ENCODE results near the gene RPS6KA5.
"Not testable (repeated sequence)": the region's sequence is repeated elsewhere in the genome, so short reads cannot be mapped to it uniquely, and the experiment has no call there.

Gene RPS6KA5

DNA sequence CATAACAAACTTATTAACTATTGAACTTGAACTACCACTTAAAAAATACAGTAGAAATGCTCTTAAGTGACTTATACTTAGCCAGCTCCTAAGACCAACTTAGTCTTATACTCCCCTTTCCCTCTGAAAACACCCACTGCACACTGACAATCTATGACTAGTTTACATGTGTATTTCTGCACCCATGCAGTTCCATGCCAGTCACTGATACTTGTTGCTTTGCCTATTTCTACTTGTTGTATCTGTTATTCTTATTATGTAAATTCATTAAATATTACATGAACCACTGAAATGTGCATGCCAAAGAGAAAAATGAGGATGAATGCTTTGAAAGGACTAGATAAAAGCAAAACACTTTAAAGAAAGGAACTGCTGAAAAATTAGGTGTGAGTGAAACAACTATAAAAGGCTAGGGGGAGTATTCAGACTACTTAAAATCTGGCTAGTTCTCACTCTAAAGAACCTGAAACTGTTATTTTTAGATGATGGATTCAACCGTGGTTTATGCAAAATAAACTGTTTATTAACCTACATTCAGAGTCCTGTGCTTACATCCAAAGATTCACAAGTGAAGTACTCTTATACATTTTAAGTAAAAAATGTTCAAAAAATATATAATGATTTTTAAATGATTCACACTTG, 74.7 kb downstream of the RPS6KA5 start:
- no peak for DNase-seq (ENCODE audit: low read depth)

- no peak for DNase-seq (ENCODE audit: low read depth)
Measured at GRCh38 chr14:90983560-90983959, 76.9 kb downstream of the RPS6KA5 start.

GRCh38 chr14:90981636-90982035, 78.8 kb downstream of the RPS6KA5 start:
- DNase-seq (ENCODE audit: low read depth): no peak

DNA sequence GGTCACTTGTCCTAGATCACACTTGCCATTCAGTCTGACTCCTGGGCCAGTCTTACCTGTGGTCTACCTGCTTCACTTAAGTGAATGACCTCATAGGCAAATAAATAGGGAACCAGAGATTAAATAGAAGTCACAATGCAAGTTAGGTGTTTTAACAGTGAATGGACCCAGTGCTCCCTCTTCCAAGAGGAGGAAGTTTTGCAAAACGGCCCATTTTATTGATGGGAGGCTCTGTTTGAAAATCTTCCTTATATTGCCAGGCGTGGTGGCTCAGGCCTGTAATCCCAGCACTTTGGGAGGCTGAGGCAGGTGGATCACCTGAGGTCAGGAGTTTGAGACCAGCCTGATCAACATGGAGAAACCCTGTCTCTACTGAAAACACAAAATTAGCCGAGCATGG, 79.8 kb downstream of the RPS6KA5 start:
- DNase-seq (ENCODE audit: low read depth): not testable (repeated sequence)

GRCh38 chr14:90979515-90979914, 80.9 kb downstream of the RPS6KA5 start:
- no peak for DNase-seq (ENCODE audit: low read depth)

- no peak for DNase-seq (ENCODE audit: low read depth)
Measured at GRCh38 chr14:90976101-90976500, 84.3 kb downstream of the RPS6KA5 start.

DNA sequence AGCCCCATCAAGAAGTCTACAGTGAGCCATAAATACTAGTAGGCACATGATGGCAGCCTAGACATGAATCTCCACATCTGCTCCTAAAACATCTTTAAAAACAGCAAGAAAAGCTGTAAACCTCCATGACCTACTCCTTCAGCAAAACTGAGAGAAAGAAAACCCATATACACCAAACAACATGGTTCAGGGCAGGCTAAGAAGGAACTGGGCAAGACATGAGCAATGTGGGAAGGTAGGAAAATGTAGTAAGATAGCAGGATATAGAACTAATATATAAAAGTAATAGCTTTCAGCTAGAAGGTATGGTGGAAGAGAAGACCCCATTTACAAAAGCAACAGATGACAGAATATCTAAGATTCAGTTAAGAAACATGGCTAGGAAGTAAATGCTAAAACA, 88.8 kb downstream of the RPS6KA5 start:
- DNase-seq (ENCODE audit: low read depth): no peak

- DNase-seq (ENCODE audit: low read depth): no peak
Measured at GRCh38 chr14:90970167-90970600, 90.3 kb downstream of the RPS6KA5 start.

DNA sequence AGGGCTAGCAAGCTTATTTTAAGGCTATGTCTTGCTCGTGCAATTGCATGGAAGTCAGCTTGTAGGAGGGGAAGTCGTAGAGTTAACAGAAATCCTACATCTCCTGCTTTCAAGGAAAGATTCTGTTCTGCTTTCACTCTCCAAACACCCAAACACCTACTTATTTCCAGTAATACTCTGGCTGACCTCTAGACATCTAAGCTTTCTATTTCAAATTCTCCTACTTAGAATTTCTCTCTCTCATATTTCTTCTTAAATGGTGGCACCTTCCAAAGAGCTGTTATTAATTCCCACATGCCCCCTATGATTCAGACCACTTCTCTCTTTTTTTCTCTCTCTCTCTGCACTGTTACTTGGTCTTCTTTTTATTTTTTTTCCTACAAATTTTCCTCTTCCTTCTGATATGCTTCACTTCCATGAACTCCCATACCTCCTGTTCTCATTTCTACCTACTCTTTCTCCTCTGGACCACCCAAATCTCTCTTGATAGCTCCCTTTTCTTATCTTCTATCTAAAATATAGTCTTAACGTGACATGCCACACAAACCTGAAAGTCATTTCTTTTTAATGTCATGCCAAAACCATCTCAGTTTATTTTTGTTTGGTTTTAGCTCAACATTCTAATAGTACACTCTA, 90.8 kb downstream of the RPS6KA5 start:
- DNase-seq (ENCODE audit: low read depth): no peak

DNA sequence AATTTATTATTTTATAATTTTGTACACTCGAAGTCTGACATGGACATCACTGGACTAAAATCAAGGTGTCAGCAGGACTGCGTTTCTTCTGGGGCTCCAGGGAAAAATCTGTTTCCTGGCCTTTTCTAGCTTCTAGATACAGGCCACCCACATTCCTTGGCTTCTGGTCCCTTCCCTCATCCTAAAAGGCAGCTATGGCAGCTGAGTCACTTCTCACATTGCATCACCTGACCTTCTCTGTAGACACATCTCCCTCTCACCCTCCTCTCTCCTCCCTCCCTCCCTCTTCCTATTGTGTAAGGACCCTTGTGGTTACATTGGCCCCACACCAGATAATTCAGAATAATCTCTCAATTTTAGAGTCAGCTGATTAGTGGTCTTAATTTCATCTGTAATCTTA, 92.4 kb downstream of the RPS6KA5 start:
- no peak for DNase-seq (ENCODE audit: low read depth)

- no peak for DNase-seq (ENCODE audit: low read depth)
Measured at GRCh38 chr14:90966493-90966892, 93.9 kb downstream of the RPS6KA5 start.

DNA sequence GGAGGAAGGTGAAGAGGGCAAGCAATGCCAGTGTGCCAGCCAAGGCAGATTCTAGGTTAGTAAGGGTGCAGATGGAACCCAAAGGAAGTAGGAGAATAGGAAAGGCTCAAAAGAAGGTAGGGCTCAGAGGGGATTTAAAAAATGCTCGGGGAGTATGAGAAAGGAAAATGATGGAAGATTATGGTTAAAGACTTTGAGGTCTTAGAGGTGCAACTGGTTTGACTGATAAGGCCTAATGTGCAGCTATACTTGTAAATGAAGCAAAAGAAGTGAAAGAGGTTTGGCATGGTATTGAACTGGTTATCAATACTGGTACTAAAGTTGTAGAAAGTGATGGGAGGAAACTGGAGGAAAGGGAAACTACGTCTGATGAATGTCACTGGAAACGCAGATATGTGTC, 94.7 kb downstream of the RPS6KA5 start:
- no peak for DNase-seq (ENCODE audit: low read depth)

DNA sequence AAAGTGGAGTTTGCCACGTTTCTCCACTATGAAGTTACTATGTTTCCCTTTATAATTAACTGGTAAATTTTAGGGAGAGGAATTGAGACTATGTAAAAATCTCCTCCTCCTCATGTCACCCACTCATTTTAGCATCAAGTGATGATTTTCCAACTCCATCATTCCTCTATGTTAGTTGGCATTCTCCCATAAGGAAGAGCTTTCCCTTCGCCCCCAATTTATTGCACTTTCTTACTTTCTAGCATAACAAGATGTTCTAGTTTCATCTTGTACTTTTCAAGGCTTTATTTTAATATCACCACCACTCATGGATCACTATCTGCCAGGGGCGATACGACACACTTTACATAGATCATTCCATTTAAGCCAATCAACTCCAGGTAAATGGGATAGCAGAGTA, 97.1 kb downstream of the RPS6KA5 start:
- DNase-seq (ENCODE audit: low read depth): no peak

- no peak for DNase-seq (ENCODE audit: low read depth)
Measured at GRCh38 chr14:90962505-90963109, 97.8 kb downstream of the RPS6KA5 start.

GRCh38 chr14:90960818-90961217, 99.6 kb downstream of the RPS6KA5 start:
- DNase-seq (ENCODE audit: low read depth): no peak

GRCh38 chr14:90959344-90959743, 101.1 kb downstream of the RPS6KA5 start:
- no peak for DNase-seq (ENCODE audit: low read depth)

DNA sequence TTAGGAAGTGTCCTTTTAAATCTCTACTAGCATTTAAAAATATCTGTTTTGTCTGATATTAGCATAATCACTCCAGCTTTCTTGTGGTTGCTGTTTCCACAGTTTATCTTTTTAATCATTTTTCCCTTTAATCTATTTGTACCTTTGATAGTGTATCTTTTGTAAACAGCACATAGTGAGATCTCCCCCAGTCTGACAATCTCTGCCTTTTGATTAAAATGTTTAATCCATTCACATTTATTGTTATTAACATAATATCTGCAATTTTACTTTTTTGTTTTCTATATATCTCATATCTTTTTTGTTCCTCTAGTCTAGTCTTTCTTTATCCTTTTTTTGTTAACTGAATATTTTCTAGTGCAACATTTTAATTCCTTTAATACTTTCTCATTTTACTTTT, 104.2 kb downstream of the RPS6KA5 start:
- no peak for DNase-seq (ENCODE audit: low read depth)

GRCh38 chr14:90953643-90954042, 106.8 kb downstream of the RPS6KA5 start:
- DNase-seq (ENCODE audit: low read depth): not testable (repeated sequence)

GRCh38 chr14:90943367-90943766, 117.1 kb downstream of the RPS6KA5 start:
- DNase-seq (ENCODE audit: low read depth): no peak

DNA sequence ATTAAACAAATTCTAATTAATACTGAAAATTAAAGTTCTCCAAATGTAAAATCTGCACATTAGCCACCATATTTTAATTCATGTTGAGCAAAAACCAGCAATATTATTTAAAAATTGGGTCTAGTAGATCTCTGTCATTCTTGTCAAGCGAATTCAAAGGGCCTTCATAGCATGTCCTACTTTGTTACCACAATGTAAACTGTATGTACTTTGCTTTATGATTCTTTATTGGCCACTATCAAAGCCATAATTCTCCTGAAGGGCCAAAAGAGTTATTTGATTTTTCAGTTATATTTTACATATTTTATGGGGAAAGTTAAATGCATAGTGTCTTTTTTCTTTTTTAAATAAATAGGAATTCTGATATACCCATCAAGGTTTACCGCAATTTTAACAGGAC, 117.9 kb downstream of the RPS6KA5 start:
- DNase-seq (ENCODE audit: low read depth): no peak

GRCh38 chr14:90941706-90942105, 118.7 kb downstream of the RPS6KA5 start:
- no peak for DNase-seq (ENCODE audit: low read depth)

GRCh38 chr14:90940318-90940962, 120.0 kb downstream of the RPS6KA5 start:
- DNase-seq (ENCODE audit: low read depth): no peak

DNA sequence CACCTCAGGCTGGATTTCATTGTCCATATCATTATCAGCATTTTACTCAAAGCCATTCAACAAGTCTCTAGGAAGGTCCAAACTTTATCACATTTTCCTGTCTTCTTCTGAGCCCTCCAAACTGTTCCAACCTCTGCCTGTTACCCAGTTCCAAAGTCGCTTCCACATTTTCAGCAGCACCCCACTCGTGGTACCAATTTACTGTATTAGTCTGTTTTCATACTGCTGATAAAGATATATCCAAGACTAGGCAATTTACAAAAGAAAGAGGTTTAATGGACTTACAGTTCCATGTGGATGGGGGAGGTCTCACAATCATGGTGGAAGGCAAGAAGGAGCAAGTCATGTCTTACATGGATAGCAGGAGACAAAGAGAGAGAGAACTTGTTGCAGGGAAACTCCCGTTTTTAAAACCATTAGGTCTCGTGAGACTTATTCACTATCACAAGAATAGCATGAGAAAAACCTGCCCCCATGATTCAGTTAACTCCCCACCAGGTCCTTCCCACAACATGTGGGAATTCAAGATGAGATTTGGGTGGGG, 121.1 kb downstream of the RPS6KA5 start:
- not testable (repeated sequence) for DNase-seq (ENCODE audit: low read depth)
